ENCODE results near the gene AIFM1. TPM values are rescaled to one million over a fixed set of nuclear protein-coding genes. Genes with fewer than 3 reads are reported as not detected.

AIFM1 gene
- total RNA-seq (2014; rRNA removed; shearing (Covaris generic)), result 27.0 and 28.3 TPM in 2 replicates
- 26.7 and 30.8 TPM in 2 replicates for polyA plus RNA-seq (2015; cell fraction: cytosol; rRNA removed)
- 34.4 and 44.5 TPM in 2 replicates for polyA plus RNA-seq (2015; cell fraction: nucleus; rRNA removed)

- DNase-seq (ENCODE audit: low read depth), result peak; percentile 95
These were observed at the start of gene AIFM1 for GRCh38 chrX:130165703-130166502. AIFM1 (minus strand) TSS chrX:130165841; CDS start chrX:130165656, 185 bp downstream.

GRCh38 chrX:130213376-130213775, 47.7 kb upstream of the AIFM1 start:
- DNase-seq (ENCODE audit: low read depth), result no peak

- DNase-seq (ENCODE audit: low read depth), result no peak
These were observed 46.7 kb upstream of the AIFM1 start for GRCh38 chrX:130212371-130212770.

GRCh38 chrX:130211415-130212186, 46.0 kb upstream of the AIFM1 start:
- no peak for DNase-seq (ENCODE audit: low read depth)

GRCh38 chrX:130204647-130205046, 39.0 kb upstream of the AIFM1 start:
- no peak for DNase-seq (ENCODE audit: low read depth)

GRCh38 chrX:130197464-130197863, 31.8 kb upstream of the AIFM1 start:
- no peak for DNase-seq (ENCODE audit: low read depth)

GRCh38 chrX:130196466-130196865, 30.8 kb upstream of the AIFM1 start:
- DNase-seq (ENCODE audit: low read depth), result no peak

GRCh38 chrX:130190801-130191200, 25.2 kb upstream of the AIFM1 start:
- no peak for DNase-seq (ENCODE audit: low read depth)

GRCh38 chrX:130186651-130187050, 21.0 kb upstream of the AIFM1 start:
- no peak for DNase-seq (ENCODE audit: low read depth)

GRCh38 chrX:130184857-130185256, 19.2 kb upstream of the AIFM1 start:
- no peak for DNase-seq (ENCODE audit: low read depth)

GRCh38 chrX:130184168-130184567, 18.5 kb upstream of the AIFM1 start:
- no peak for DNase-seq (ENCODE audit: low read depth)

- DNase-seq (ENCODE audit: low read depth), result no peak
These were observed 14.1 kb upstream of the AIFM1 start for GRCh38 chrX:130179579-130180215.

- no peak for DNase-seq (ENCODE audit: low read depth)
These were observed 13.5 kb upstream of the AIFM1 start for GRCh38 chrX:130179170-130179569.

GRCh38 chrX:130176942-130177341, 11.3 kb upstream of the AIFM1 start:
- DNase-seq (ENCODE audit: low read depth), result no peak

GRCh38 chrX:130176354-130176776, 10.7 kb upstream of the AIFM1 start:
- DNase-seq (ENCODE audit: low read depth), result no peak

- no peak for DNase-seq (ENCODE audit: low read depth)
These were observed 9.3 kb upstream of the AIFM1 start for GRCh38 chrX:130174937-130175336.

GRCh38 chrX:130174045-130174704, 8.5 kb upstream of the AIFM1 start:
- DNase-seq (ENCODE audit: low read depth), result peak; percentile 25

- DNase-seq (ENCODE audit: low read depth), result peak; percentile 50
These were observed 7.7 kb upstream of the AIFM1 start for GRCh38 chrX:130173190-130173895.

GRCh38 chrX:130172127-130172845, 6.6 kb upstream of the AIFM1 start:
- no peak for DNase-seq (ENCODE audit: low read depth)
